Iris pigment epithelial cell (primary cell): Measurements from ENCODE around the gene KIAA0232.
"Not testable (repeated sequence)": the region's sequence is repeated elsewhere in the genome, so short reads cannot be mapped to it uniquely, and the experiment has no call there.

Source experiments
- DNase-seq: peaks from one replicate; pipeline ENCODE4 v3.0.0-alpha.2; 2011; ENCODE audit warnings: low read depth

The KIAA0232 gene

GRCh38 chr4:6777636-6778281, 4.8 kb upstream of the KIAA0232 start:
- no peak for DNase-seq

DNA sequence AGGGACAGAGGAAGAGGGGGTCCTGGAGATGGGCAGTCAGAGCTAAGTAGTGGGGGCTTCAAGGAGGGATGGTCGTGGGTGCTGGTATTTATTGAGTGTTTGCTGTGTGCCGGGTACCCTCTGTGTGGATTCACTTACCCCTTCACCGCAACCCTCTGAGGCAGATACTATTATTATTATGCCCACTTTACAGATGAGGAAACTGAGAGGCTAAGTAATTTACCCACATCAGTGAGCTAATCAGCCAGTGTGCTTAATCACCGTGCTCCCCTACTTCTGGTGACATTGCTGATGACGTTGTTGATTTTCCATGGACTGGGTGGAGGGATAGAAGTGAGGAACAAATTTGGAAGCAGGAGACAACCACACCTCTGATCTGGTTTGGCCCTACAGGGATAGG, 4.1 kb upstream of the KIAA0232 start:
- no peak for DNase-seq

- no peak for DNase-seq
These were observed 2.6 kb upstream of the KIAA0232 start for GRCh38 chr4:6779667-6780565.

DNA sequence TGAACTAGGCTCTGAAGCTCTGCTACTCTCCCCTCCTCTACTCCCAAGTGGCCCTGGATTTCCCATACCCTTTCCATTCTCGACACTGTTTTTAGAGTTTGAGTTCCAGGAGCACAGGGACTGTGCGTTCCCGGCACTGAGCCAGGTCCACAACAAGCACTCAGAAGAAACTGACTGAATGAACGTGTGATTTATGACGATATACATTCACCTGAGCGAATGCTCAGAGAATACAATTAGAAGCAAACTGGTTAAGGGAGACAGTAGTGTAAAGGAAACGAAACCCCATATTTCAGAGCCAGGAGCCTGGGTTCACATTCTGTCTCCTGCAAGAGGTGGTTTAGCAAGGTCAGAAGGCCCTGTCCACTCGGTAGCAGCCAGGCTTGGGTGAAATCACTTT, 1.4 kb upstream of the KIAA0232 start:
- DNase-seq = no peak

- DNase-seq = no peak
These were observed 966 bp upstream of the KIAA0232 start for GRCh38 chr4:6781561-6781960.

- DNase-seq = no peak
These were observed 251 bp downstream of the KIAA0232 start for GRCh38 chr4:6782846-6783110.

DNA sequence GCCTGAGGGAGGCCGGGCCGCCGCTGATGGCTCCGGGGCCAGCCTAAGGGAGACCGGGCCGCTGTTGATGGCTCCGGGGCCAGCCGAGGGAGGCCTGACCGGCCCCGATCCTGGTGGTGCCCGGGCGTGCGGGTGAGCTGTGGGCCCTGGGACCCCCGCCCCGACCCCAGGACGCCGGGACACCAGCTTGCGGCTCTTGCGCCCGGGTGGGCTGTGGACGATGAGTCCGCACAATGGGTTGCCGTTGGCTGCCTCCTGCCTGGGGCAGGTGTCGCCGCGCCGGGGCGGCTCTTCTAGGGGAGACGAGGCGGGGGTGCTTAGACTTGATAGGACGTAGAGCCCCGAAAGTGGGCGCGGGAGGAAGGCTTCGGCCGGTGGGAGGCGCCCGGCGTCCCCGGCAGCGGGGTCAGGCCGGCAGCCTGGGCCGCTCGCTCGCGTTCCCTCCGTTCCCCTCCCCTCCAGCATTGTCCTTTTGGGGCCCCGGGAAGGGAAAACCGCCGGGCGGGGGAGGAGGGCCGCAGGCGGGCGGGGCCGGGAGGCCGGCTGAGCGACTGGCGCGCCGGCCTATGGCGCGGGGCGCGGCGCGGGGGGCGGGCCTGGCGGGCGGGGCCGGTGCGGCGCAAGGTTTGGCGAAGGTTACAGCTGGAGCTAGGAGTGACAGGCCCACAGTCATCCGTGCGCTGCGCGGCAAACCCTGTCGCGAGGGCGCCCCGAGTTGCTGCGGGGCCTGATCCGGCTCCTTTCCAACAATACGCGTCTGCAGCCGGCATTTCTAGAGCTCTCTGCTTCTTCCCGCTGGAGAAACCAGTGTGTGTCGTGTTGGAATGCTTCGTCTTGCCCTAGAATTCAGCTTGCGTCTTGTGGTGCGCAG, 819 bp downstream of the KIAA0232 start:
- peak; percentile 84 for DNase-seq

DNA sequence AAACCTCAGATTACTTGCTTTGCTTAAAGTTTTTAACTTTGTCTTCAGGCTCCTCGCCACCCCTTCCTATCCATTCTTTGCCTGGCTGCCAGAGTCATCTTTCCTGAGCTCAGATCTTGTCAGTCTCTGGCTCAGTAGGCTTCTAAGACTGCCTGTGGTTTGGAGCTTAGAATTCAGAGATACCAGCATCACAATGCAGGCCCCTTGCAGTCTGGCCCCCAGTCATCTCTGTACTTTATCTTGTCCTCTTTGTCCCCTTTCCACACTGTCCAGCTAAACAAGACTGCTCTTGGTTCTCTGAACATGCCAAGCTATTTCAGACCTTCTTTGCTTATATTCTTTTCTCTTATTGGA, 3.0 kb downstream of the KIAA0232 start:
- DNase-seq = no peak

DNA sequence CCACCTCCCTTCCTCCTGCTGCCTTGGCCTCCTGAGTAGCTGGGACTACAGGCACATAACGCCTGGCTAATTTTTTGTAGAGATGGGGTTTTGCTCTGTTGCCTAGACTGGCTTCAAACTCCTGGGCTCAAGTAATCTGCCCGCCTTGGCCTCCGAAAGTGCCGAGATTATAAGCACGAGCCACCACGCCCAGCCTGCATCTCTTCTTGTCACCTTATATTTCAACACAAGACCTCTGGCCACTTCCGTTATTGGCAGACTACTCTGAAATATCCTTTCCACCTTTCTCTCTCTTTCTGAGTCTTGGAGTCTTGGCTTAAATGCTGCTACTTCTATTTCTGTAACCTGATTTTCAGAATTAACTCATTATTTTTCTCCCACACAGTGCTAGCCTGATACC, 5.6 kb downstream of the KIAA0232 start:
- DNase-seq = no peak

DNA sequence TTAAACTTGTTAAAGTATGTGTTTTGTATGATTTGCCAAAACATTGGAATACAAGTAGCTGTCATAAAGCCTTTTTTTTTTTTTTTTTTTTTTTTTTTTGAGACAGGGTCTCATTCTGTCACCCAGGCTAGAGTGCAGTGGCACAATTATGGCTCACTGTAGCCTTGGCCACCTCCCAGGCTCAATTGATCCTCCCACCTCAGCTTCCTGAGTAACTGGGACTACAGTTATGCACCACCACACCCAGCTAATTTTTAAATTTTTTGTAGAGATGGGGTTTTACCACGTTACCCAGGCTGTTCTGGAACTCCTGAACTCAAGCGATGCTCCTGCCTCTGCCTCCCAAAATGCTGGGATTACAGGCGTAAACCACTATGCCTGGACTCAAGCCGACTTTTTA, 8.7 kb downstream of the KIAA0232 start:
- DNase-seq = not testable (repeated sequence)

- DNase-seq = not testable (repeated sequence)
These were observed 9.3 kb downstream of the KIAA0232 start for GRCh38 chr4:6791796-6792195.

DNA sequence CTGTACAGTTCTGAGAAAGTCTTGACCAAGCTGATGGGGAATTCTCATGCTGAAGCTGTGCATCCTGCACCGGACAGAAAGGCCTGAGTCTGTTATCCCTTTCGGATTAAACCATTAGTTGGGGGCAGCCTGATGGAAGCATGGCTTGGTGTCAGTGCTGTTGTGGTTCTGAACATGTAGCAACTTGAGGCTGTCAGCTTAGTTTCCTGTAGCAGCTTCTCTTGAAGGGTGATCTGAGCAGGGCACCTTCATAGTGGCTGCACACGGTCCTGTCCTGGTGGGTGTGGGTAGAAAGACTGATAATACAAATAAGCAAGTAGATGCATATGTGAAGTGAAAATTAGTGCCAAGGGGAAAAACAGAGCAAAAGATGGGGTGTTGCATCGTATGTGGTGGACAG, 11.7 kb downstream of the KIAA0232 start:
- DNase-seq = no peak

- DNase-seq = no peak
These were observed 13.3 kb downstream of the KIAA0232 start for GRCh38 chr4:6795821-6796220.

DNA sequence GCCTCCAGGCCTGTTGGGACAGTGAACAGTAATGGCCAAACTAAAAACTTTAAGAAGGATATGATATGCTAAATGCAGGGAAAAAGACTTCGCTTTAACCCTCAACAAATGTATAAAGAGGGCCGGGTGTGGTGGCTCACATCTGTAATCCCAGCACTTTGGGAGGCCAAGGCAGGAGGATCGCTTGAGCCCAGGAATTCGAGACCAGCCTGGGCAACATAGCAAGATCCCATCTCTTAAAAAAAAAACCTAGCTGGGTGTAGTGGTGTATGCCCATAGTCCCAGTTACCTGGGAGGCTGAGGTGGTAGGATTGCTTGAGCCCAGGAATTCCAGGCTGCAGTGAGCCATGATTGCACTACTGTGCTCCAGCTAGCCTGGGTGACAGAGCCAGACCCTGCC, 14.8 kb downstream of the KIAA0232 start:
- not testable (repeated sequence) for DNase-seq

DNA sequence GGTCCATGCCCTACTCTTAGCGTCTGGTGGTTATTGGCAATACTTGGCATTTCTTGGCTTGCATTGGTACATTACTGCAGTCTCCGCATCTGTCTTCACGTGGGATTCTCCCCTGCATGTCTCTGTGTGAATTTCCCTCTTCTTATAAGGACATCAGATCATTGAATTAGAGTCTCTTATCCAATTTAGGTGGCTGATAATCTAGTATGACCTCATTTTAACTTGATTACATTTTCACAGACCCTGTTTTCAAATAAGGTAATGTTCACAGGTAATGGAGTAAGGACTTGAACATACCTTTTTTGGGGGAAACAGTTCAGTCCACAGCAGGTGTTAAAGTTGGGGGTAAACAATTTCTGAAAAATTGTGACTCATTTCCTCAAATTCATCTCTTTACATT, 16.6 kb downstream of the KIAA0232 start:
- no peak for DNase-seq

GRCh38 chr4:6802025-6802424, 19.5 kb downstream of the KIAA0232 start:
- DNase-seq = no peak

- DNase-seq = no peak
These were observed 20.1 kb downstream of the KIAA0232 start for GRCh38 chr4:6802626-6803025.

DNA sequence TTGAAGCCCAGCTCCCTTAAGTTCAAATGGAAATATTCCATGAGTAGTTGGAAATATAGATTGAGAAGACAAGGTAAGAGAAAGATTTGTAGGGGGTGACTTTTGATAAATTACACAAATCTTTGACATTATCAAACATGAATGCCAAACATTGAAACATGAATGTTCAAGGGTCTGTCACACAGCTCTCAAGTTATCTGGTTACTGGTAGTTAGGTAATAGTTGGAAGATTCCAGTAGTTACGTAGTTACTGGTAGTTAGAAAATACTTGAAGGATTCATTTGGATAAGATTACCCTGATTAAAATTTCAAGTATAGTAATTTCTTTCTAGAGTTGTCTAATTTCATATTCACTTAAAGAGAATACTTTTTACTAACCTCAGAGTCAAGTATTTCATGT, 20.7 kb downstream of the KIAA0232 start:
- no peak for DNase-seq

DNA sequence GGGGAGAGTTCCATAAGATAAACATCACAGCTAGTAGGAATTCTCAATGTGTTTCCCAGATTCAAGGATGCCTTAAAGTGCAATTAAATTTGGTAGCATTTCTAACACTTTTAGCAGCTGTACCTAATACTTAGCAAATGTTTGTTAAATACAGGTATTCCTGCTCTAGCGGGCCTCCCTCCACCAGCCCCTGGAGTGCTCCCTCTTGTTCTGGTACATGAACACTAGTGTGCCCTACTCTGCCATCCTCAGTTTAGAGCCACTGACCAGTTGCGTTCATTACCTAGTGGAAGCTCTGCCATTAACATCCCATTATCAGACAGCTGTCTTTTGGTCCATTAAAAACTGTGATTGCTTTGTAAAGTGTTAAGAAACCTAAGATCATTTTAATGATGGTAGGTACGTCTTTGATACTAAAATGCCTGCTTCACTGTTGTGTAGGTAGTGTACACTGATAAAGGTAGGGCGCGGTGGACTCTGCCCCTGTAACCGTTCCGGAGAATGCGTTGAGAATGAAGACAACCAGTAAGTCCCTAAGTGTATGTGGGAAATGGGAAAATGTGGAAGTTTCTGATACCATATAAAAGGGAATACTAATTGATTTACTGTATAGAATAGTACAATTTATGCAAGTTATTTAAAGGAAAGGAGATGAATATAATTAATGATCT, 21.7 kb downstream of the KIAA0232 start:
- no peak for DNase-seq

DNA sequence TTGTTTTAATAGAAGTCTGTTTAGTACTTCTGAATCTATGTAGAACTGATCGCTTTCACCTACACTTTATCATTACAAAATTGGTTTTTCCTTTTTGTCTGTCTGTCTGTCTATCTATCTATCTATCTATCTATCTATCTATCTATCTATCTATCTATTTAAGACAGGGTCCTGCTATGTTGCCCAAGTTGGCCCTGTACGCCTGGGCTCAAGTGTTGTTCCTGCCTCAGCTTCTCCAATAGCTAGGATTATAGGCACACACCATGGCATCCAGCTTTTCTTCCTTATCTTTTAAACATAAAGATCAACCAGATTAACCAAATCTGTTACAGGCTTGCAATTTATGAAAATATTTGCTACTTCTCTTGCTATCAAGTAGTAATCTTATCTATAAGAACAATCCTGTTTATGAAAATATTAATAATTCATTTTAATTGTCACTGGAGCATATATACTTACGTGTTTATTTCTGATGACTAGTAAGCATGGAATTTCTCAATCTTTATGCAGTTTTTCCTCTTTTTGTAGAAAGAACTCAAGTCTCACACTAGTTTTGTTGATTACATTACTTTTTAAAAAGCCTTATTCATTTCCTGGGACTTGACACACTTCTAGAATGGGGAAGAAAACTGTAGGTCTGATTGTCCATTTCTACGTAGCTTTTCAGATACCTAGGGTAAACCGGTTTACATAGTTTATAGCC, 24.5 kb downstream of the KIAA0232 start:
- DNase-seq = peak; percentile 38

DNA sequence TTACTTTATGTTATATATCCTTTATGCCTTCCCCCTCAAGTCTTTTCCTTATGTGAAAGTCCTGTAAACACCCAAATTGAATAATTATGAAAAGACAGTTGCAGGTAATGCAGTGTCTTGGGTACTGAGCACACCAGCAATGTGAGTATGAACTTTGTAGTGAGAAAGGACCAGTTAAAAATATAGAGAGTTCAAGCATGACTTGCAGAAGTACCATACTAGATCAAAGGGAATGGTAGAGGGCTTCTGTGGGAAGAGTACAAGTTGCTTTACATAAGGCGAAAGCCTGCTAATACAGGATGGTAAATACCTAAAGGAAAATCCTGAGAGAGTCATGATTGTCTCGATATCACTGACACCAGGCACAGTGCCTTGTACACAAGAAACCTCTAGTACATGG, 25.7 kb downstream of the KIAA0232 start:
- no peak for DNase-seq

GRCh38 chr4:6811165-6811564, 28.6 kb downstream of the KIAA0232 start:
- no peak for DNase-seq
